Stimulated activated CD8-positive, alpha-beta memory T cell treated with anti-CD3 and anti-CD28 coated beads, Interleukin-7, amount 100 ng/mL, for 24 hours (primary cell): ENCODE results near the gene ZWILCH.

ENCODE experiments used
- DNase-seq: peaks from one replicate; pipeline ENCODE4 v3.0.0-alpha.2; 2020; ENCODE audit warnings: low read depth

Gene ZWILCH

GRCh38 chr15:66545255-66545654, 40.1 kb downstream of the ZWILCH start:
- no peak for DNase-seq

- no peak for DNase-seq
Observed at GRCh38 chr15:66555685-66556084, 50.6 kb downstream of the ZWILCH start.

- no peak for DNase-seq
Observed at GRCh38 chr15:66558271-66558670, 53.1 kb downstream of the ZWILCH start.

- no peak for DNase-seq
Observed at GRCh38 chr15:66560856-66561525, 55.9 kb downstream of the ZWILCH start.

GRCh38 chr15:66563126-66563525, 58.0 kb downstream of the ZWILCH start:
- no peak for DNase-seq

- no peak for DNase-seq
Observed at GRCh38 chr15:66563566-66564110, 58.5 kb downstream of the ZWILCH start.

- no peak for DNase-seq
Observed at GRCh38 chr15:66564136-66565041, 59.3 kb downstream of the ZWILCH start.

- no peak for DNase-seq
Observed at GRCh38 chr15:66565141-66565641, 60.1 kb downstream of the ZWILCH start.

- DNase-seq = no peak
Observed at GRCh38 chr15:66565741-66566144, 60.6 kb downstream of the ZWILCH start, which contains the start of gene LCTL. Gene LCTL, minus strand, starts transcription at chr15:66565998. Its CDS starts 633 bp downstream, at chr15:66565365.

- DNase-seq = no peak
Observed at GRCh38 chr15:66566963-66567531, 61.9 kb downstream of the ZWILCH start.

GRCh38 chr15:66567897-66568296, 62.8 kb downstream of the ZWILCH start:
- DNase-seq = no peak

- no peak for DNase-seq
Observed at GRCh38 chr15:66569461-66570137, 64.5 kb downstream of the ZWILCH start.

- no peak for DNase-seq
Observed at GRCh38 chr15:66570327-66570726, 65.2 kb downstream of the ZWILCH start.

- DNase-seq = no peak
Observed at GRCh38 chr15:66570842-66571478, 65.8 kb downstream of the ZWILCH start.

GRCh38 chr15:66572146-66572545, 67.0 kb downstream of the ZWILCH start:
- no peak for DNase-seq

- no peak for DNase-seq
Observed at GRCh38 chr15:66573348-66573718, 68.2 kb downstream of the ZWILCH start.

GRCh38 chr15:66573719-66574595, 68.8 kb downstream of the ZWILCH start:
- DNase-seq = no peak

GRCh38 chr15:66574596-66574950, 69.4 kb downstream of the ZWILCH start:
- DNase-seq = no peak

- no peak for DNase-seq
Observed at GRCh38 chr15:66578286-66578875, 73.3 kb downstream of the ZWILCH start.

- DNase-seq = no peak
Observed at GRCh38 chr15:66580643-66581042, 75.5 kb downstream of the ZWILCH start.
